Stimulated activated CD8-positive, alpha-beta memory T cell treated with anti-CD3 and anti-CD28 coated beads, Interleukin-15, amount 100 ng/mL, for 1 hour (primary cell): ENCODE measurements around the gene FNDC1.

Source experiments
- DNase-seq: peaks from one replicate; pipeline ENCODE4 v3.0.0-alpha.2; 2020; ENCODE audit warnings: low read depth

FNDC1 gene

GRCh38 chr6:159309723-159310122 lies 140.5 kb downstream of the FNDC1 start:
- DNase-seq = no peak

GRCh38 chr6:159311618-159312017 lies 142.4 kb downstream of the FNDC1 start:
- no peak for DNase-seq

- no peak for DNase-seq
These were observed 143.0 kb downstream of the FNDC1 start for GRCh38 chr6:159312206-159312605.

GRCh38 chr6:159313018-159313417 lies 143.8 kb downstream of the FNDC1 start:
- DNase-seq = no peak

GRCh38 chr6:159315562-159315961 lies 146.4 kb downstream of the FNDC1 start:
- DNase-seq = no peak

GRCh38 chr6:159317430-159317829 lies 148.2 kb downstream of the FNDC1 start:
- DNase-seq = no peak

GRCh38 chr6:159321267-159321666 lies 152.1 kb downstream of the FNDC1 start:
- no peak for DNase-seq
